Right renal pelvis (tissue), 4 donors: Measurements from ENCODE around the gene LIPC. TPM values are rescaled to one million over a fixed set of nuclear protein-coding genes. Genes with fewer than 3 reads are reported as not detected.

ENCODE experiments used
- DNase-seq, 4 donors: peaks; one replicate each; pipeline ENCODE4 v3.0.0-alpha.2; 2013; ENCODE audit warnings: low read depth in 4 of 4, low spot score in 3 of 4, missing footprints in 1 of 4
- polyA plus RNA-seq, 4 donors: library from polyadenylated mRNA; unstranded; fragments of 120-200 nt; gene quantifications; one replicate each; pipeline ENCODE4 v1.2.1, GENCODE V29; 2013; ENCODE audit not compliant: insufficient read length in 4 of 4

The LIPC gene
- polyA plus RNA-seq, 4 donors = 11.8 to 21.8 (median 13.9) TPM

DNA sequence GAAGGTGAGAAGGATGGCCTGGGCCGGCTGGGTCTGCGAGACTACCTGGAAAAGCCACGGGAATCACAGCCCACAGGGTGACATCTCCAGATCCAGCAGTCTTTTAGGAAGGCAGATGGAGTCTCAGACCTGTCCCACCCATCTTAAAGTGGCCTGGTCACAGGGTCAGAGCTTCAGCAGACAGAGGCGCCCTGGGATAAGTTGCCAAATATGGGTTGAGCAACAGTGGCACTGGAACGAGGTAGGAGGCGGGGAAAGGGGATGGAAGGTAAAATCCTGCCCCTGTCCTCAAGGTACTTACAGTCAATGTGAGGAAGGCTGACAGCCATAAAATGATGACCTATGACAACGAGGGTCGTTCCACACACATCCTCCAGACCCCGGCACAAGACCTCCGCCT lies 80.7 kb downstream of the LIPC start:
- DNase-seq = no peak

DNA sequence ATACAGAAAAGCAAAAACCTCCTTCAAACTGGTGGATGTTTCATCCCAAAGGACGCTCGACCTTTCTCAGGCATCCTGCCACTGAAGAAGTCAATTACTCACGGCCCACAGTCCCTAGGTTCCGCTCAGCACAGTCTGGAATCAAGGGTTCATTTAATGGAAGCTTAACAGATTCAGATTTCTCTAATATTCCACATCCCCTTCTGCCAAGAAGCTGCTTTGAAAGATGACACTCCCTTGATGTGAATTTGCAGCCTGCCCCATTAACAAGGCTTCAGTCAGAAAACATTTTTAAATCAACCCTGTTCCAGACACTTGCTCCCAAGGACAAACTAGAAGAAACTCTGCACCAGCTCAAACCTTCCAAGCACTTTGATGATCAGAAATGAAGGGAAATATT lies 81.2 kb downstream of the LIPC start:
- DNase-seq = no peak

DNA sequence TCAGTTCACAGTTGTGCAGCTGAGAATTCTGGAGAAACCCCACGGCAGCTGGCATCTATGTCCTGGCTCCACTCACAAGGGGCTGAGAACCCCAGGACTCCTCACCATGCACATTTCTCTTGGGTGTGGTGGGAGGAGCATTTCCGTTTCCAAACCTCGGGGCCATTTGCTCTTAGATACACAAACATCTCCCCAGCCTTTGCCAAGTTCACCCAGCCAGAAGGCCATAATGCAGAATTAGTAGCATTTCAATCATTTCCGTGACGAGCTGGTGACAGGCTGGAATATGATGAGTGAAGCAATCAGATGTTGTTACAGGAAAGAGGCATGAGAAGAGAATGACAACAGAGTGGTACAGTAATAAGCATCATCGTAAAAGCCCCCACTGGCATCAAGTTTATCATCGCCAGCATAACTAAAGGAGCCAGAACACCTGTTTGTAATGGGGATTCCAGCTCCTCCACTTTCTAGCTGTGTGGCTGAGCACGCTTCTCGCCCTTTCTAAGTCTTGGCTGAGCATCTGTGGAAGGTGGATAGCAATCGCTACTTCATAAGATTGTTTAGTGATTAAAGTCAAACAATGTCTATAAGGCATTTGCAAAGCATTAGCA lies 82.0 kb downstream of the LIPC start:
- no peak for DNase-seq

DNA sequence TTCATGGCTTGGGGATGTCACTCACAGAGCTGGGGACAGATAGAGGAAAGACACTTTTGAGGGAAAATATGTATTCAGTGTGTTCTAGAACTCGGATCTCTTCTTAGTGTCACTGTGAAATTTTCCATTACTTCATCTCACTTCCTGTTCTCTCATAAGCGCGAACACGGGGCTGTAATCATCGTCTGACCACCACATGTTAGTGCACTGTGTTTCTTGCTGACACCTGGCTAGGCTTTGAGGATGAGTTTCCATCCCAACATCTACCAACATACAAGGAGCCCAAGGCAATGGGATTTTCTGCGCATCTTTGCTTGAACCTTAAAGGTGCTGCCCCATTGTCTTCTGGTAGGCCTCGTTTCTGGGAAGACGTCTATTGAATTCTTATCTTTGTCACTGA lies 84.0 kb downstream of the LIPC start:
- no peak for DNase-seq

DNA sequence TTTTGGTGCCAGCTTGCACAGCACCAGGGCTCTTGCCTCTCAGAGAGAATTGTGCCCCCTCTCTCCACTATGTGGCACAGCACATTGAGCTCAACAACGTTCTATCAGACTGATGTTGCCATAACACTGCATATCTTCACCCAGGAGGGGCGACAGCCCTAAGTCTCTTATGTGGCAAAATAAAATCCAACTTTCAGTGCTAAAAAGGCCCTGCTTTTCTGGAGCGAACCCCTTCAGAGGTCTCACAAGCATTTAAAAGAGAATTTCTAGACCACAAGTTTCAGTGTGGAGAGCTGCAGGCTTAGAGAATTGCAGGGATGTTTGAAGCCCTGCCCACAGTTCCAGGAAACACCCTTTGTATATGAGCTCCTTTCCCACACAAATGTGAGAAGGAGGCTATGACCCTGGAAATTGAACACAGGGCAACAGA lies 85.5 kb downstream of the LIPC start:
- no peak for DNase-seq

DNA sequence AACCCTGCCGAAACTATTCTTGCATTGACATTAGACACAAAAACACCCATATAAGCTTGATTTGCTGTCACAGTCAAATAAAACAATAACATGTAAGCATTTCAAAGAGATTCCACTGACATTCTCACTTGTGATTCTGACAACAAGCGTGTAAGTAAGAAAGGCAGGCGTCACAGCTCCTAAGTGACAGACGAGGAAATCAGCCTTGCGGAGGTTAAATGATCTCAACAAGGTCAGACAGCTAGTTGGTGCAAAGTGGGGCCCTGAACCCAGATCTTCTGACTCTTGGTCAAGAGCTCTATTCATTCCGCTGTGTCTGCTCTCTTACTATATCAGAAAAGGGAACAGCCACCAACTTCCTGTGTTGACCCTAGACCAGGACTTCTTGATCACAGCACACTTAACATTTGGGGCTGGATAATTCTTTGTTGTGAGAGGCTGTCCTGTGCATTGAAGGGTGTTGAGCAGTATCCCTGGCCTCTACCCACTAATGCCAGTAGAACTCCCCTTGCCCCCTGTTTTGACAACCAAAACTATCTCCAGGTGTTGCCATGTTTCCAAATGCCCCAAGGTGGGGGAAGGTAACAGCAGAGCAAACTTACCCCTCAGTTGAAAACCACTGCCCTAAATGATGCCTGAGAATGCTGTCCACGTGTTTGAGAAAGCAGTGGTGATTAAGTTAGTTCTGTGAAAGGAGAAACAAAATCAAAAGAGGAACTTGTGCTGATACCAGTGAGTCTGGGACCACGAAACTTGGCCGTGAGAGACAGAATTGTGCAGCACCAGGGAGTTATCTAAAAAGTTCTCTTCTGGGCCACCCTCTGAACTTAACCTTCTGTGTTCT lies 86.1 kb downstream of the LIPC start:
- DNase-seq = no peak

DNA sequence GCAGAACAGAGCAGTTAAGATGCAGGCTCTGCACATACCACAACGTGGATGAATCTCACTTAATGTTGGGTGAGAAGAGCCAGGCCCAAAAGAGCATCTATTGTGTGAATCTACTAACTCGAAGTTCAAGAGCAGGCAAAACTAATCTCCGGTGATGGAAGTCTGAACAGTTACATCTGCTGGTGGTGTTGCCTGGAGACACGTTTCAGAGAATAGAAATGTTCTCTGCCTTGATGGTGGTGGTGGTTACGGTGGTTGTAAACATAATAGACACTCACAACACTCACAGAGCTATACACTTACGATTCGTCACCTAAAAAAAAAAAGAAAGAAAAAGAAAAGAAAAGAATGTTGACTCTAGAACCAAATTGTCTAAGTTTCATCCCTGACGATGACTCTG lies 86.8 kb downstream of the LIPC start:
- no peak for DNase-seq

DNA sequence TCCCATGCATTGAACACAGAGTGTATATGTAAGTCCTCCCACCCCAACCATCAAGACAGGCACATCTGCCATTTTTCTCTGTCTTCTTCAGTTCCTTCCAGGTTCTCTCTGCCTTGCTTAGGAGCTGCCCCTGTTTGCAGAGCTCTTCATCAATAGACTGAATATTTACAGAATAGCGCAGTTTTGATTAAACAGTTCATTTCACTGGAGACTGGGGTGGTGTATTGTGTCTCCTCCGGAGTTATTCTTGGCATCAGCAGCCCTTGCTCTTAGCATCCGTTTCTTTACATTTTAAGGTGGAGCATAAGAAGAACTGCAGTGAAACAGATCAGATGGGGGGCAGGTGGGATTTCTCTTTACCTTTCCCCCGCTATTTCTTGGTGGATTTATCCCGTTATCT lies 87.7 kb downstream of the LIPC start:
- DNase-seq = no peak

DNA sequence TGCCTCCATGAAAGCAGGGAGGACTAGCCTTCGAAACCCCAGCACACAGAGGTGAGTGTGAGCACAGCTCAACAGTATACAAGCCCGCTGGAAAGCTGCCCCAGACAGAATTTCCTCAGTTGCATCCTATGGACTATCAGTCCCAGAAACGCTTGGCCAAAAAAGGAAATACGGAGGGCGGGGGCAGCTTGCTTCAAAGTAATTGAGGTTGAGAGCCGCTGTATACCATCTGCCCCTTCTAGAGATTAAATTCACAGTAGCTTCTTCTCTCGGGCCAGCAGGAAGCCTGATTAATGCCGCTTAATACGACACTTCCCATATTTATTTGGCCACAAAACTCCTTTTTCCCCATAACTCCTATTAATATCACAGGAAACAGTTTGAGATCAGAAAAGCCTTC lies 88.7 kb downstream of the LIPC start:
- no peak for DNase-seq

DNA sequence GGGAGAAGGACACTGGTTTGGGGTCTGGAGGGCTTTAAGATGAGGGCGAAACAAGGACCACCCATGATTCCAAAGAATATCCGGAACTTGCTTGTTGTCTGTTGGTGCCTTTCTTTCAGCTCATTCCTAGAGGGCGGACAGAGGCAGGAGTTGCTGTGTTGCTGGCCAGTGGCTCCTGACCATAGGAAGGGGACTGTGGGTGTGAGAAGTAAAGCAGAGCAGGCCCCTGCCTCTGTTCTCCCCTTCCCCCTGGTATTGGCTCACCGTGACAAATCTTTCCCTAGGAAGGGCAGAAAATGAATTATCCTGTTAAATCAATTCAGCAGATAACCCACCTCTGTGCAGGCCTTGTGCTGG lies 89.1 kb downstream of the LIPC start:
- DNase-seq = no peak

DNA sequence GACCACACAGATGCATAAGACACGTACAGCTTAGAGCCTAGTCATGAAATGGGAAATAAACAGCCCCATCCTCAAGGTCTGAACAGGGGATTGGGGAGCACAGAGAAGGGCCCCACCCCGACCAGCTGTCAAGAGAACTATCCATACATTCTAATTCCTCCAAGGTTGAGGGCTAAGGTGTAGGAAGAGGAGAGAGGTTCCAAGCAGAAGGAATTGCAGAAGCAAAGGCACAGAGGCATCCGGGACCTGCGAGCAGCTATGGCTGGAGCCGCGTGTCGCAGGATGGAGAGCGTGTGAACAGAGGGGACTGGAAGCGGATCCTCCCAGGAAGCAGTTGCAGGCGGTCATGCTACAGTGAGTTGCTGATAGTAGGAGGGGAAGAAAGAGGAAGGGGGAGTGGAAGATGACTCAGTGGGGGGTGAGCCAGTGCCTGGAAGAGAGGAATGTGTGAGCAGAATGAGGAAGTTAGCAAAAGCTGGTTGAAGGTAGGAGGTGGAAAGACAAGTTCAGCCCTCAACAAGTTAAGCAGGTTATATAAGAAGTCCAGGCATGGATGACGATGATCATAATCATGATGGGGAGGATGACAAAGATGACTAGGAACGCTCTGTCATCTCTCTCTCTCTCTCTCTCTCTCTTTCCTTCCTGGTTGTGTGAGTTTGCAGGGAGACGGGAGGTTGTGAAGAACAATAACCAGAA lies 89.7 kb downstream of the LIPC start:
- peak in 3 of 4 donors; percentile 60 to 73 (median 66) for DNase-seq

DNA sequence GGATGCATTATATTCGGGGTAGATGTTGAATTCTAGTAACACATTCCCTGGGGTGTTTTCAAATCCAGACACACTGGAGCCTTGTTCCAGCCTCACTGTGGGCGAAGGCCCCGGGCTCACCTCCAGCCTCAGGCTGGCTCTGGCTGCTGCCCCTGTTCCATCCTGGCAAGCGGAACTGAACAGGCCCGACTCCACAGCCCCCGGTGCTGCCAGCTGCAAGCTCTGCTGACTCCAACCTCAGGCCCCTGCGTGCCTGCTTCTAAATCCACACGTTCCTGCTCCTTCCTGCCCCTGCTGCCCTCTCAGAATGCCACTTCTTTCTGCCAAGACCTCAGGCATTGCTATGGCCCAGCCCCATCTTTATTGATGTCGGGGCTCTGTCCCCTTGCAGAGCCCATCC lies 90.6 kb downstream of the LIPC start:
- no peak for DNase-seq

DNA sequence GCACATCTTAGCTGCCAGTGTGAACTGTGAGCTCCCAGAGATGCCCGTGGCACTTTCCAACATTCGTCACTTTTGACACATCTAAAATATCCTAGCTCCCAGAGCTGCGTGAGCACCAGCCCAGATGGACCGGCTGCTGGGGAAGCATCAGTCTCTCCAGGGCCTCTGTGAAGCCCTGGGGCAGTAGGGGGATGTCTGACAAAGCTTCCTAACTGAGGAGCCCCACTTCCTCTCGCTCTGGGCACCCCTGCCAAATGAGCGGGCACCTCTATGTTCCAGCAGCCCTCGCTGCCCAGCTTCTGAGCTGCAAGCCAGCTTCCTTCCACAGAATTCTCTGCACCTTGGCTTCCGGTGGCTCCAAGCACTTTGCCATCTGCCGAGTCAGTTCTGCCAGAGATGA lies 91.1 kb downstream of the LIPC start:
- DNase-seq = no peak

DNA sequence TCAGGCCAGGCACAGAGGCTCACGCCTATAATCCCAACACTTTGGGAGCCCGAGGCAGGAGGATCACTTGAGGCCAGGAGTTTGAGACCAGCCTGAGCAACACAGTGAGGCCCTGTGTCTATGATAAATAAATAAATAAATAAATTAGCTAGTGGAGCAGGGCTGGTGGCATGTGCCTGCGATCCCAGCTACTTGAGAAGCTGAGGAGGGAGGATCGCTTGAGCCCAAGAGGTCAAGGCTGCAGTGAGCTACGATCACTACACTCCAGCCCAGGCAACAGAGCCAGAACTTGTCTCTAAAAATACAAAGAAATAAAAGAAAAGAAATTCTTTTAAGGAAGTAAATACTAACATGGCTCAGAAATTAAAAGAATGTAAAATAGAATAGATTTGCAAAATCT lies 91.8 kb downstream of the LIPC start:
- DNase-seq = no peak

DNA sequence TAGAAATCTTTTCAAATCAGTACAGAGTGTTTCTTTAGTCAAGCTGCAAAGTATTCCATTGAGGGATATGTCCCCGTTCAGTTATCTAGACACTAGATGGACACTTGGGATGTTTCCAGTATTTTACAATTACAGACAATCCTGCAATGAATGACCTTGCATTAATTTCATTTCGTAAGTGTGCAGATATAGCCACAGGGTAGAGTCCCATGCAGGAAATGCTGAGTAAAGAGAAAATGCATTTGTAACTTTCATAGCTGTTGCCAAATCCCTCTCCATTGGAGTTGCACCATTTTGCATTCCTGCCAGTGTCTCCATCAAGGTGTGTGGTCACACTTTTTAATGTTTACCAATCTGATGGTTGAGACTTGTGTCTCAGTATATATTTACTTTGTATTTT lies 92.5 kb downstream of the LIPC start:
- no peak for DNase-seq

DNA sequence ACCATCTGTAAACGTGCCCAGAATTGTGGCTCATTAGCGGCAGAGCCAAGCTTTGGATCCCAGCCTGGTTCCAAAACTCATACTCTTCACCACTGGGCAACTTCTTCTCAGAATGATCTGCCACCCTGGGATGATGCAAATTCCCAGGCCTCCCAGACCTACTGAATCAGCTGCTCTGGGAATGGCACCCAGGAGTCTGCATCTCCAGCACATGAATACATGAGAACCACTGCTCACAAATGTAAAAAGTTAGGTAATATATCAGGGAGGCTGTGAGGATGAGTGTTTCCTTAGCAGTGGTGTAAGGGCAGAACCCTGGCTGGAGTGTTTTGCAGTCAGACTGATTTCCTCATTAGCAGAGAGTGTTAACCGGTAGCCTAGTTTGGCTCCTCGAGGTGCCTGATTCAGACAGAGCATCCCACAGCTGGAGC lies 94.2 kb downstream of the LIPC start:
- DNase-seq = no peak

DNA sequence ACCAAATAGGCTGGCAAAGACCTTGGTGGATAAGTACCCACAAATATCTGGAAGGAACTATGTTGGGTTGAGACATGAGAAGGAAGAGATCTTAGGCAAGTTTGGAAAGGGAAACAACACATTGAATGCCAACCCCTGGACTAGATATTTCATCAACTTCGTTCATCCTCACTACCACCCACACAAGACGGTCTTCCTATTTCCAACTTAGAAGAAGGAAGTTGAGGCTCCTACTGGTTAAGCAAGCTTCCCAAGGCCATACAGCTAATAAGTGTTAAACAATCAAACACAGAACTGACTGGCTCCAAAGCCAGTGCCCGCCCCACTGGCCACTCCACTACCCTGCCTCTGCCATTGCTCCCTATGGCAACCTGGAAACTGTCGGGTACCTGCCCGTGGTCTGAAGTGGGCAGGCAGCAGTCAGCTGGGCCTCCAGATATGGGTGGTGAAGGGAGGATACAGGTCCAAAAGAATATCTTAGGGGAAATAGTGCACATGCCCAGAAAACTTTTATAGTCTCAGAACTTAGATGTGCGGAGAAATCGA lies 94.9 kb downstream of the LIPC start:
- no peak for DNase-seq

DNA sequence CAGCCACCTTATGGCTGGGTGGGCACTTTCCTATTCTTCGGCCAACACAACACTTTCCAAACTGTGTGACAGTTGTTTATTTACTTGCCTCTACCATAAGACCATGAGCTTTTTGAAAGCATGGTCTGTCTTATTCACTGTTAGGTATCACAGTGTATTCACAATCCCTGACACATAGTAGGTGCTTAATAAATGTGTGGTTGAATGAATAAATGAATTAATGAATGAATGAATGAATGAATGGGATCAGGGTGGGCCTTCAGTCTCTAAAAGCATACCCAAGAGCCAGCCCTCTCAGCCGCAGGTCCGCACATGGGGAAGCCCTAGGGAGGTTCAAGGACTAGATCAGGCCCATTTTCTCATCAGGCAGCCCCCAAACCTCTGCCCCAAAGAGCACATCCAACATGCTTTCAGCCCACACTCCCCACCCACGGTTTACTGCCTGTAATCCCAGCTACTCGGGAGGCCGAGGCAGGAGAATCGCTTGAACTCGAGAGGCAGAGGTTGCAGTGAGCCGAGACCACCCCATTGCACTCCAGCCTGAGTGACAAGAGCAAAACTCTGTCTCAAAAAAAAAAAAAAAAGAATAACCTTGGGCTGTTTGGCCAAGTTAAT lies 95.9 kb downstream of the LIPC start:
- no peak for DNase-seq

DNA sequence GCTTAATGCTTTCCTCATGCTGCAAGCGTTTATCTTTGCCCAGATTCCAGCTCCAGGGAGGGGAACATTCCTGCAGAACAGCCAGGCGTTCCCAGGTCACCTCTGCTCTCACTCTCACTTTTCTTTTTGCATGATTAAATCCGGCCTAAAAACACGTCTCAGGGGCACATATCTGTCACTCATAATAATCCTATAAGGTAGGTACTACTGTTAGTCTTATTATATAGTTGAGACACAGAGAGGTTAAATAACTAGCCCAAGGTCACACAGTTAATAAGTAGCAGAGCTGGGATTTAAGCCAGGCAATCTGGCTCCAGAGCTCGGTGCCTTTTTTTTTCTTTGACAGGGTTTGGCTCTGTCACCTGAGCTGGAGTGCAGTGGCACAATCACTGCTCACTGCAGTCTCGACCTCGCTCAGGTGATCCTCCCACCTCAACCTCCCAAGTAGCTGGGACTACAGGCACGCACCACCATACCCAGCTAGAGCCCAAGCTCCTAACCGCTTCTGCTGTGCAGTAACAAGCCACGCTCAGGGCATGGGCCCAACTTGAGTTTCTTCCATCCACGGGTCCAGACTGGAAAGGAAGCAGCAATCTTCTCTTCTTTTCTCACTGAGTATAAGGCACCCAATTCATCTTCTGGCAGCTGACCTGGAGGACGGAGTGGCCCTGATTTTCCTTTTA lies 96.5 kb downstream of the LIPC start:
- DNase-seq = peak in 3 of 4 donors; percentile 60 to 76 (median 73)

DNA sequence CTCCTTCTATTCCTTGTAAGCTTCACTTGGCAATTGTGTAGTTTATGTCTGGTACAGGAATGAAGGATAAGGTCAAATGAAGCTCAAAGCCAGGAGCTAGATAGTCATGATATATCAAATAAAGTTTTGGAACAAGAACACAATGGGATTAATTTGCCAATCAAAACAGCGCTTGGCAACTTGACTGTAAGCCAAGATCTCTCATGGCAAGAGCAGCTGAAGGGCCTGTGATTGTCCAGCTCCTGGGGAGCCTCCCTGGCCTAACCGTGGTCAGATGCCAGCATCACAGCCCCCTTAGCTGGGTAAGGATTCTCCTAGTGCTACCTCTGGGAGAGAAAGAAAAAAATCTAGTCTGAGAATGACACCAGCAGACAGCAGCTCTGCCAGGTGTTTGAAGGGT lies 97.2 kb downstream of the LIPC start:
- no peak for DNase-seq
